Right kidney (tissue), 1 donor: Measurements from ENCODE around the gene HECTD2.
"Not testable (repeated sequence)": the region's sequence is repeated elsewhere in the genome, so short reads cannot be mapped to it uniquely, and the experiment has no call there.

Experiments
- DNase-seq: peaks from one replicate; pipeline ENCODE4 v3.0.0-alpha.2; 2016

The HECTD2 gene

GRCh38 chr10:91411621-91412020, 1.5 kb downstream of the HECTD2 start:
- DNase-seq: no peak

DNA sequence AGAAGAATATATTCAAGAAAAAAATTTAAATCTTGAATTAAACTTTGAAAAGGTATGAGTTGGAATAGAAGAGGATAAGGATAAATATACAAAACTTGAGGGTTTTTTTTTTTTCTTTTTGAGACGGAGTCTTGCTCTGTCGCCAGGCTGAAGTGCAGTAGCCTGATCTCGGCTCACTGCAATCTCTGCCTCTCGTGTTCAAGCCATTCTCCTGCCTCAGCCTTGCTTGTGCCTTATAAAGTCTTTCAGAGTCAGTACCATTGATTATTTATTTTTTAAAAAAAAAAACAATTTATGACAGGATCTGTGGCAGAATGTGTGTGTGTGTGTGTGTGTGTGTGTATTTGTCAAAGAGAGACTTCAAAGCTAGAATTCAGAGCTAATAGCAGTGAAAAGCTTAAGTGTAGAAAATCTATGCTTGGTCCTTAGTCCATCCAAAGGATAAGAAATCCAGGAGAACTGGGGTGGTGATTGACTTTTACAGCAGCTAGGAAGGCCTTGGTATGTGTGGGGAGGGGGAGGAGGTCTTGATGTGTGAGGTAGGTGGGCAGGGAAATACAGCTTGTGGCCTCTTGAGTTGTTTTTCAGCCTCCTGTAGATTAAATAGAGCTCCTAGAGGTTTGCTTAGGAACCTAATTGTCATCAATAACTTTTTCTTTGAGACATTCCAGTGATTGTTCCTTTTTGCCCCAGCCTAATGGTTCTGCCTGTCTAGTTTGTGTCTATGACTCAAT, 2.4 kb downstream of the HECTD2 start:
- no peak for DNase-seq

- no peak for DNase-seq
These were observed 5.7 kb downstream of the HECTD2 start for GRCh38 chr10:91415816-91416215.

DNA sequence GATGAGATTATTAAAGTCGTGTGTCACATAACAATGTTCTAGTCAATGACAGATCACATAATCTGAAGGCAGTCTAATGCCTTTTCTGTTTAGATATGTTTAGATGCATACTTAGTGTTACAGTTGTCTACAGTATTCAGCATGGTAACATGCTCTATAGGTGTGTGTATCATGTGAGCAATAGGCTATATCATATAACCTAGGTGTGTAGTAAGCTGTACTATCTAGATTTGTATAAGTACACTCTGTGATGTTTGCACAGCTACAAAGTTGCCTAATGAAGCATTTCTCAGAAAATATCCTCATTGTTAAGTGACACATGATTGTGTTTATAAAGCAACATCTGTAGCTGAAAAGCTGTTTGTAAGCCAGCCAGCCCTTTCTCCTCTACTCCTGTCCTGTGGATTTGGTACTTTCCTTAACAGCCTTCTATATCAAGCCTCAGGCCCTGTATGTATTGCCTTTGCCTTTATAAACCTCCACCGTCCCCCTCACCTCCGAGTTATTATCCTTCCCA, 6.3 kb downstream of the HECTD2 start:
- DNase-seq: no peak

DNA sequence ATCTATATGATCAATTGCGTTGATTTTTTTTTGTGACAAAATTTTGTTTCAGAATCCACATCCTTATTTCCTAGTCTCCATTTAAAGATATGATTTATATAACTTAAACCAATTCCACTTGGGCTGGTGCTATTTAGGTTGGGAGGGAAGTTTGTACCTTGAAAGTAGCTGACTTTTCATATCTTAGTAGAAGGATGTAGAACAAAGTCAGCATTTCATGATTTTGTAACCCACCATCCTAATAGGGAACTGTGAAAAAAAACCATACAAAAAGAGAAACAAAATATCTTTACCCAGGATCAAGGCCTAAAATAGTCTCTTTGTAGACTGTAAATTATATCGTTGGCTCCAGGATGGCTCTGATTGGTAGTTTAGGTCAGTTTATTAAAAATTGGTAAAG, 8.3 kb downstream of the HECTD2 start:
- DNase-seq: no peak

- no peak for DNase-seq
These were observed 10.7 kb downstream of the HECTD2 start for GRCh38 chr10:91420868-91421267.

GRCh38 chr10:91422915-91423314, 12.8 kb downstream of the HECTD2 start:
- no peak for DNase-seq

DNA sequence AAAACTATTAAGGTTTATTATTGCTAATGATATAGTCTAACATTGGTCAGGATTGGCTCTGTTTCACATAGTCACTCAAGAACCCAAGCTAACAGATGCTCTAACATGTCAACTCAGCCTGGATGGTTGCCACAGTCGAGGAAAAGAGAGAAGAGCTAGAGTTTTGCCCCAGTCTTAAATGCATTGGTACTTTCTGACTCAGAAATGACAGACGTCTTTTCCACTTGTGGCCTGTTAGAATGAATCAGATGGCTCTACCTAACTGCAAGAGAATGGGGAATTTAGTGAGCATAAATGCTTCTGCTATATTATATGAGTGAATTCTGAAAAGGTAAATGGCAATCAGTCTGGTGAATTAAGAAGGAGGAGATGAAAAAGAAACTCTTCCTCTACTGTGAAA, 13.9 kb downstream of the HECTD2 start:
- no peak for DNase-seq

GRCh38 chr10:91432175-91432574, 22.0 kb downstream of the HECTD2 start:
- no peak for DNase-seq

GRCh38 chr10:91433620-91434019, 23.5 kb downstream of the HECTD2 start:
- DNase-seq: no peak

- no peak for DNase-seq
These were observed 23.9 kb downstream of the HECTD2 start for GRCh38 chr10:91434041-91434440.

GRCh38 chr10:91435241-91435640, 25.1 kb downstream of the HECTD2 start:
- DNase-seq: no peak

- not testable (repeated sequence) for DNase-seq
These were observed 28.1 kb downstream of the HECTD2 start for GRCh38 chr10:91438228-91438627.

DNA sequence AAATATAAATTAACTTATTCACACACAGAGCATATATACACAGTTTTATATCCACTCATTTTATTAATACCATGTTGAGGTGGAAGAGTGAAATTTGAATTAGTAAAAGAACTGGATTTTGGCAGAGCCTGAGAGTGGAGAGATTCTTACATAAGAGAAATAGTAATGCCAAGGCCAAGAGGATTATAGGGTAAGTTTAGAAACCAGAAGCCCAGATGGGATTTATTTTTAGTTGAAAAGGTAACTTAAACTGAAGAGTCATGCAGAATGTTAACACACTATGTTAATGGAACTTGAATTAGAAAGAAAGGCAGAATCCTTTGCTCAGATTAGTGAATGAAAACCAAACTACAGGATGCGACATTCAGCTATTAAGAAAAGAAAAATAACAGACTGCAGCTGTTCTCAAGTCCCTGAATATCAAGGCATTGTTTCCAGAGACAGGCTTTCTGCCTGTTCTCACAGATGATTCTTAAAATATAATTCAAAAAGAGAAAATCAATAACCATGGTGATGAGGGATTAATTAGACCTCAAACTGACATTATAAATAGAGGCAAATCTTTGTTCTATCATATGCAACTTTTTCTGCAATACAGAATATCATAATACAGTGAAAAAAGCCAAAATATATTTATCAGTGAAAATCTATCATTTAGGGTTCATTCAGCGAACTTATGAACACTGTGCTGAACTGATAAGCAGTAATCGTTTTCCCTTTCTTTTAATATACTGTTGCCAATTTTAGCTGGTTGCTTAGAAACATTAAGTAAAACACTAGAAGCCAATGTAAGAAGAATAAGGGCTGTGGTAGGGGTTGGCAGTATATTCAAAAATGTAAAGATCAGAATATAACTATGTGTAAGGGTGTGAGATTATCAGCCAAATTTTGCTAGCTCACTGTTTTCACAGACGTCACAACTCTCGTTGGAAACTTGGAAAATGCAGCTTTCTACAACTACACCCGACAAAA, 34.4 kb downstream of the HECTD2 start:
- no peak for DNase-seq

GRCh38 chr10:91452063-91452462, 41.9 kb downstream of the HECTD2 start:
- no peak for DNase-seq

DNA sequence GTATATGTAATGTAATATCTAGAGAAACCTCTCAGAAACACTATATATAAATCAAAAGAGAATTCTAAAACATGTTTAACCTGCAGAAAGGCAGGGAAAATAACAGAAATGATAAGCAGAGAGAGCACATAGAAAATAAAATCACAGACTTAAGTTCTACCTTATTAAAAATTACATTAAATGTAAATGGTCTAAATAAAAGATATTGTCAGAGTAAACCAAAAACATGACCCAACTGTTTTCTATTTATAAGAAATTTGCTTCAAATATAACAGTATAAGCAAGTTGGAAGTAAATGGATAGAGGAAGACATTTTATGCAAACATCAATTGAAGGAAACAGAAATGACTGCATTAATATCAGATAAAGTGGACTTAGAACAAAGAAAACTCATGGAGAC, 43.4 kb downstream of the HECTD2 start:
- no peak for DNase-seq

DNA sequence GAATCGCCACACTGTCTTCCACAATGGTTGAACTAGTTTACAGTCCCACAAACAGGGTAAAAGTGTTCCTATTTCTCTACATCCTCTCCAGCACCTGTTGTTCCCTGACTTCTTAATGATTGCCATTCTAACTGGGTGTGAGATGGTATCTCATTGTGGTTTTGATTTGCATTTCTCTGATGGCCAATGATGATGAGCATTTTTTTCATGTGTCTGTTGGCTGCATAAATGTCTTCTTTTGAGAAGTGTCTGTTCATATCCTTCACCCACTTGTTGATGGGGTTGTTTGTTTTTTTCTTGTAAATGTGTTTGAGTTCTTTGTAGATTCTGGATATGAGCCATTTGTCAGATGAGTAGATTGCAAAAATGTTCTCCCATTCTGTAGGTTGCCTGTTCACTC, 45.0 kb downstream of the HECTD2 start:
- not testable (repeated sequence) for DNase-seq

GRCh38 chr10:91460681-91461080, 50.5 kb downstream of the HECTD2 start:
- no peak for DNase-seq

- DNase-seq: no peak
These were observed 52.3 kb downstream of the HECTD2 start for GRCh38 chr10:91462423-91462822.

GRCh38 chr10:91464500-91464899, 54.4 kb downstream of the HECTD2 start:
- DNase-seq: no peak

- DNase-seq: no peak
These were observed 55.1 kb downstream of the HECTD2 start for GRCh38 chr10:91465261-91465660.

DNA sequence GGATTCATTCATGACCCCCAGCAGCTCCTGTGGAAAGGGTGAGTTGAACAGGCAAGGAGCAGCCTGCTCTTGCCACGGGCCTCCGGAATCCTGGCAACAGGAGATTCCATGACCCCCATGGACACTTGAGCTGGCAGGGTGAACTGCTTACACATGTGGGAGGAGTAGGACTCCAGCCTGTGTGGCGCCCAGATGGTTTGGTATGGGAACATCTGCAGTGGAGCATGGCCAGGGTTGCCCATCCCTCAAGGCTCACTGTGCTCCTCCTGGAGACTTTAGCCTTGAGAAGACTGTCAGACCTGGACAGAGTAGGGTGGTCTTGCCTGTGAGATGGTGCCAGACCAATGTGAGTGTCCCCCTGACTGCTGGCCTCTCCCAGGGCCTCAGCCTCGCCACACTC, 57.0 kb downstream of the HECTD2 start:
- DNase-seq: no peak

- no peak for DNase-seq
These were observed 61.5 kb downstream of the HECTD2 start for GRCh38 chr10:91471602-91472001.
